ENCODE data around the gene BICC1.
"Not testable (repeated sequence)": the region's sequence is repeated elsewhere in the genome, so short reads cannot be mapped to it uniquely, and the experiment has no call there.

BICC1 gene

DNA sequence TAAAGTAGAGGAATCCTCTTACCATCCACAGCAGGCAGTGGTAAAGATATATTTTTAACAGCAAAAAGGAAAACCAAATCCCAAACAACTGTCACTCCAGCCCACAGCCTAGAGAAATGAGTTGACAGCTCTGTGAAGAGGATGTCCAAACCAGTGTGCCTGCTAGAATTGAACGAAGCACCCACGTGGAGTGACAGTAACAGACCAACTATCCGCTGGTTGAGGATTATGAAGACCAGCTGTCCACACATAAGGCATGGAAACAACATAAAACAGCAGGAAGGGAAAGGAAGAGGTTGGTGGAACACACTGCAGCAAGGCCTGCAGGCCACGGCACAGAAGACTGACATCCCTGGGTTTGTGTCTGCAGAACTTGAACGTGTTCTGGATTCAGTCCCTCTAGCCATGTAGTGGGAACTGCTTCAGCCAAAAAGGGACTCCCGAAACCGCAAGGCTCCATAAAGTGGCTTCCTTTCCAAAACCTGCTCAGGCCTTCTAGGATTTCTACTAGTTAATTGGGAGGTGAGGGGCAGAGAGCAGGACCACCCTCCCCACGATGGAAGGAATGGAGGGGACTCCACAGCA, 324.4 kb downstream of the BICC1 start:
- no peak for DNase-seq

- no peak for DNase-seq
These were observed 325.2 kb downstream of the BICC1 start for GRCh38 chr10:58837826-58838225.

- no peak for DNase-seq
These were observed 326.0 kb downstream of the BICC1 start for GRCh38 chr10:58838561-58839208.

GRCh38 chr10:58839771-58840170, 327.1 kb downstream of the BICC1 start:
- DNase-seq, result no peak

DNA sequence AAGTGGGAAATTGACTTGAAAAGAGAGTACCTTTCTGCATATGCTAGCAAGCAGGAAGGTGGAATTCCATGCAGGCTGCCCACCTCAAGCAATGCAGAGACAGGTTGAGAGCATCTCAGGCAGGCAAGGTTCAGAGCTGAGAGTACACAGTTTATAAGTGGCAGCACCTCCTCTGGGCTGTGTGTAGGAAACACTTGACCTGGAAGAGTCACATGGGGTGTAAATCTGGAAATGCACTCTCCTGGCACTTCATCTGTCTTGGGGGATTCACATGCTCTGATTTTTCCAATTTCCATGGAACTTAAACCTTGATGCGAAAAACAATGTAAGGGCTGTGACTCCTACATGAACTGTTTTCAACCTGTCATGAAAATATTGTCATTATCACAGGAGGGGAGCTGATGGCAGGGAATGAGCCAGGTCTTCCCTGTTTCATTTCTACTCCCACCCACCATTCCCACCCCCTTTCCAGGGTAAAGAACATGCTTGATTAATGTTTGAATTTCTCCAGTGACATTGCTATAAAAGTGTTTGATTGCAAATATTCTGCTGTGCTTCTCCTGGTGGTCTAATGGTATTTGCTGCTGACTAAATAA, 328.3 kb downstream of the BICC1 start:
- DNase-seq, result no peak

DNA sequence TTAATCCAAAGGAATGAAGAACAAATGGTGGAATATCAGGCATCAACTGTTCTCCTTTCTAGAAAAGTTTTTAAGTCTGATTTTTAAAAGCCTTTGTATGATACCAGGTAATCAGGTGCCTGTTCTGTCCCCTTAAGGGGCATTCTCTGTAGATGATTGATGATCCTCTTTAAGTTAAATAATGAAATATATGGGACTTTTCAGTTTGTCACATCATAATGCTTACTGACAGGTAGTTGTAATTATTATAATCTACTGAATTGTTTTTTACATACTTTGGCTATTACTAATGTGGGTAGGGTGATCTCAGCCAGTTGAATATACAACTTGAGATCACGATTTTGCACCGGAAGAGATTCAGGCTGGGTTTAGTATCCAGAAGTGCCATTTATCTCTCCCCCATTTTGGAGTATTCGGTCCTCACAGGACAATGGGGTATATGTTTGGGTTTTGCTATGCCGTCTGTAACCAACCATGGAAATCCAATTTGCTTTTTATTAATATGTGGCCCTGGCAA, 330.2 kb downstream of the BICC1 start:
- no peak for DNase-seq

GRCh38 chr10:58843760-58844159, 331.1 kb downstream of the BICC1 start:
- no peak for DNase-seq

DNA sequence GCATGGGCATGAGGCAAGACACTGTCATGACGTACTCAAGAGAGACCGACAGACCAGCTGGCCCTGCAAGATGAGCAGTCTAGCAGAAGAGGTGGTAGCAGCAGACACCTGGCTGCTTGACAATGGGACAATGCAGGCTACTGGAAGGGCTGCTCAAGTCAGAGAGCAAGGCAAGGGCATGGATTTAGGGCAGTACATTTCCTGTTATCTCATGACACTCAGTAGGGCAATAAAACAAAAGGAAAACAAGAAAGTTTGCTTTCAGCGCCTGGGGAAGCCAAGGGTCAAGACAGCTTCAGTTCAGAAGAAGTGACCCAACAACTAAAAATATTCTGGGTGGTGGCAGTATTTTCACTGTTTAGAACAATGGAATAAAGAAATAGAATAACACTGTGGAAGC, 332.0 kb downstream of the BICC1 start:
- DNase-seq, result no peak

GRCh38 chr10:58846856-58847255, 334.2 kb downstream of the BICC1 start:
- DNase-seq, result no peak

GRCh38 chr10:58851606-58852005, 338.9 kb downstream of the BICC1 start:
- DNase-seq, result no peak

- DNase-seq, result no peak
These were observed 341.0 kb downstream of the BICC1 start for GRCh38 chr10:58853668-58854067.

DNA sequence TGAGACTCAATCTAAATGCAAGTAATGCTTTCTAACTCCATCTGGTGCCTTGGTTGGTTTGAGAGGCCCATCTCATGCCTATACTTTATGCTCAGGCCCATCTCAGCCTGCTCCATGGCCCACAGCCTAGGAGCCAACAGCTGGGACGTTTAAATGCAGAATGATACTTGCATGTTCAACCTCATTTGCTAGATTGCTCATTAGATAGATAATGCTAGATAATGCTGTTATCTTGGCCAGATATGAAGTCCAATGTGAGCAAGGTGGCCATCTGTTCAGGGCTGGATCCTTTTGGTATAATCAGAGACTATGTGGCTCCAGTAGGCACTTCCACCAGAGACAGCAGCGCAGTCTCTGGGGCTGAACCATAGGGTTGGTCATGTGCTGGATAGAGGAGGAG, 342.1 kb downstream of the BICC1 start:
- no peak for DNase-seq

- no peak for DNase-seq
These were observed 344.0 kb downstream of the BICC1 start for GRCh38 chr10:58856508-58857240.

DNA sequence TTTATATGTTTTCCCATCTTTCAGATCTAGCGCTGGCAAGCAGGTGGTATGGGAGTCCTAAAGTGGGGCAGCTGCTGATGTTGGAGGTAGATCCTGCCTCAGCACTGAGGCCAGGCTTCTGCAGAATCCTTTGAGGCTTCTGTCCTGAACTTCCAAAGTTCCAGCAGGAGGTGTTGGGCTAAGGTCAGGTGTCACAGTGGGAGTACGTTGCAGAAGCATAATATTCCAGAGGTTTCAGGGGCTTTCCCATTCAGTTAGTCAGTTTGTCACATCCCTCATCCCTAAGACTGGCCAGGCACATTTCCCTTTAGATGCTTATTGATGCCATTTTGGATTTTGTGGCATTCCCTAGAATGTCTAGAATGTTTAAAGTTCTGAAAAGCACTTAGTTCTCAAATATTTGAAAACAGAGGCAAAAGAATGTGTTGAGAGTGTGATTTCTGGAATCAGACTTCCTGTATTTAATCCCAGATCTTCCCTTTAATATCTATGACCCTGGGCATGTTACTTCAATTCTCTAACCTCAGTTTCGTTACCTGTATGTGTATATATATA, 344.7 kb downstream of the BICC1 start:
- DNase-seq, result no peak

- not testable (repeated sequence) for DNase-seq
These were observed 345.5 kb downstream of the BICC1 start for GRCh38 chr10:58858123-58858522.

DNA sequence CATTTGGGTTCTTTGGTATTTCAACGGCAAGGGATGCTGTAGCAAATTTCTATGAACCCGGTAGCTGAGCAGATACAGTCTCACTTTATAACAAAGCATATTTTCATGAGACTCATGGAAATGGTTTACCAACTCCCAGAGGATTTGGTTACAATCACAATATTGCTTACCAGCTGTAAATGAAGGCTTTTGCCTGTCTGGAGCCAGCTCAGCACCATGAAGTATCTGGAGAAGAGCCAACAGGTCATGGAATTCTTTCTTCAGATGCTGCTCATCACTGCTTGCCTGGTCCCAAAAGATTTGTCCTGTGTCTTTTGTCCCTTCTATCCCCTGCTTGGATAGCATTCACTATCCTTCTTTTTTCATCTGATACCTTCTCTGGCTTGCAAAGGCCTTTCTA, 346.9 kb downstream of the BICC1 start:
- no peak for DNase-seq

DNA sequence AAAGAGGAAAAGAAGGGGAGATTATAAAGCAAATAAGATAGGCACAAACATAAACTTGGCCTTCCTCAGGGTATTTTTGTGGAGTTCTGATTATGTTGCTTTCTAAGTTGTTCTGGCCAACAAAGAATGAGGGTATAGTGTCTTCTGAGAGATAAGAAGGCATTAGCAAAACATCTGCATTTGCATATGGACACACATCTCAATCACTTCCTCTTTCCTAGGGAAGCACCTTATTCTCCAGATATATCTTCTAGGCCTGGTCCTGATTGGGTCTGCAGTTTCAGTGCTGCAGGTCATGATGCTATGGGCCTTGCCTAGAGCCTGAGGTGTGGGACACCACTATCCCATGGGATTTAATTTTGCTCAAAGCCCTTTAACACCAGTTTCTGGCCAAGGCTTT, 355.0 kb downstream of the BICC1 start:
- DNase-seq, result no peak

DNA sequence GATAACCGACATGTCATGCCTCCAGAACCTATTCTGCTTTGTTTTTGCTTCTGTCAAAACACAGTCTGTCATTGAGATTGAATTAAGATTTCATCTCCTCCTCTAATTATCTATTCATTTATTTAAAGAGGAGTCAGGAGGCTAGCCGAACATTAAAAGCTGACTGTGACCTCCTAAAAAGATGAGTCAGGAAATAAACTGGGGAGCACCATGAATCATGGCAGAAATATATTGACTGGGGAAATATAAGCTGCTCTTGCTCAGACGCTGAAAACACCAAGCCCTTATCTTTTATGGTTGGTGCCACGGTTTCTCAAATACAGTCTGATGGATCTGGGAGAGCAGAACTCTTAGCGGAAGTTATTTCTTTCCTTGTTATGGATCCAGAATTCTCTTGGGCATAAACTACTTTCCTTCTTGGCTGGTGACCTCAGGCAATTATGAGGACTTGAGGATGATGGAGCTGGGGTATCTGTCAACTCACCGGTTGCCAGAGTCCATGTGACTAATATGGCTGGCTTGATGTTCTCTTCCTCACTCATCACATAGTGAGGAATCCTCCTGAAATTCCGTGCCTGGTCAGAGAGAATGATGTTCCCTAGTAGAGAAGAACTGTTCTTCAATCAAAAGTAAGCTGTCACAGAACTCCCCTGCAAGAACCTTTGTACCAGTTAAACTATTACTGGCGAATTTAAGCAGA, 356.2 kb downstream of the BICC1 start:
- no peak for DNase-seq

GRCh38 chr10:58870070-58870469, 357.4 kb downstream of the BICC1 start:
- no peak for DNase-seq

DNA sequence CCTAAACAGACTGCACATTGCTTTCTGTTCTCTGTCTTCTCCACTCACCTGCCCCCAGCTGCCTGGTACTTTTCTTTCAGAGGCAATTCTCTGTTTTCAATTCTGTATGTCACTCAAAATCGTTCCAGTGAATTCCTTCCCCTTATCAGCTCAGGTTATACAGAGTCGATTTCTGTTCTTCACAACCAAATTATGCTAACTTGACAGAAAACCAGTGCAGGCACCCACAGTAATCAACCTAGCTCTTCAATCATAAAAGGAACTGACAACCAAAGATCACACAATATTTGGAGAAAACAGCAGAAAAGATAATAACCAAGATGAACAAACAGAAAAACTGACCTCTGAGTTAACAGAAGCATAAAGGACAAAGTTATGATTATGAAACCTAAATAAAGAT, 360.5 kb downstream of the BICC1 start:
- DNase-seq, result no peak
